Activated CD4-positive, alpha-beta T cell treated with anti-CD3 and anti-CD28 coated beads for 36 hours (primary cell): ENCODE data around the gene ARHGAP6. TPM values are rescaled to one million over a fixed set of nuclear protein-coding genes. Genes with fewer than 3 reads are reported as not detected.

Source experiments
- ATAC-seq: fragments of 200-7000 bp; cut with Tn5 transposase; one replicate; pipeline ENCODE4 v1.10.0; 2021; ENCODE audit warnings: mild to moderate bottlenecking, moderate library complexity
- CTCF ChIA-PET: fragments of 350-600 bp; sonication (Branson Sonifier 250); formaldehyde crosslinking; loops from one replicate; lab custom pipeline; 2021; ENCODE audit warnings: antibody characterized with exemption; lab: Charles Lee
- POLR2A ChIA-PET: fragments of 350-600 bp; sonication (Branson Sonifier 250); formaldehyde crosslinking; loops from one replicate; lab custom pipeline; 2021; ENCODE audit warnings: antibody characterized with exemption, inconsistent platforms; lab: Charles Lee
- DNase-seq: peaks from one replicate; pipeline ENCODE4 v3.0.0-alpha.2; 2020
- H3K27ac Mint-ChIP-seq: one replicate; pipeline ENCODE4 v1.8.0; 2021; ENCODE audit warnings: mixed read lengths
- H3K27me3 Mint-ChIP-seq: one replicate; pipeline ENCODE4 v1.8.0; 2021; ENCODE audit warnings: mixed read lengths
- H3K36me3 Mint-ChIP-seq: one replicate; pipeline ENCODE4 v1.8.0; 2021; ENCODE audit warnings: low read depth, mixed read lengths
- H3K4me1 Mint-ChIP-seq: one replicate; pipeline ENCODE4 v1.8.0; 2021; ENCODE audit warnings: mixed read lengths
- H3K4me3 Mint-ChIP-seq: one replicate; pipeline ENCODE4 v1.8.0; 2021; ENCODE audit warnings: mild to moderate bottlenecking, moderate library complexity, mixed read lengths
- H3K9me3 Mint-ChIP-seq: one replicate; pipeline ENCODE4 v1.8.0; 2021; ENCODE audit warnings: low read depth, mixed read lengths
- intact Hi-C, 2 experiments: fragments of 100-400 bp; cut with DNase I in 1 of 2; cut with micrococcal nuclease in 1 of 2; formaldehyde crosslinking; loops; one replicate each; pipeline versions ENCODE4 v1.14.2 to v1.15.1; 2022 to 2024; cut with DNase I, micrococcal nuclease
- total RNA-seq, 2 experiments: library from RNA; stranded (reverse); gene quantifications; one replicate each; pipeline ENCODE4 v1.2.3, GENCODE V29; 2021

The ARHGAP6 gene
- total RNA-seq, 2 experiments from 2014 or later = not detected

GRCh38 chrX:11465648-11466411, 199.9 kb downstream of the ARHGAP6 start:
- H3K4me1 Mint-ChIP-seq = no peaks in the 10 kb centered on the region
- POLR2A ChIA-PET = no interaction called here
- ATAC-seq (no peak), DNase-seq (no peak)
- no peaks in the 10 kb centered on the region for H3K36me3 Mint-ChIP-seq
- intact Hi-C loops = no loop called here
- H3K4me3 Mint-ChIP-seq = no peak overlapping the region
- H3K27me3 Mint-ChIP-seq = peaks cover 5% of the 10 kb centered on the region
- H3K9me3 Mint-ChIP-seq = no peaks in the 10 kb centered on the region
- H3K27ac Mint-ChIP-seq = no peak overlapping the region
- CTCF ChIA-PET = no interaction called here

GRCh38 chrX:11464836-11465463, 200.8 kb downstream of the ARHGAP6 start:
- H3K4me3 Mint-ChIP-seq = no peak overlapping the region
- CTCF ChIA-PET = no interaction called here

GRCh38 chrX:11464380-11464779, 201.3 kb downstream of the ARHGAP6 start:
- Mint-ChIP-seq H3K36me3 (no peaks in the 10 kb centered on the region), H3K4me3 (no peak overlapping the region), H3K27ac (no peak overlapping the region), H3K27me3 (peaks cover 4% of the 10 kb centered on the region), H3K4me1 (no peaks in the 10 kb centered on the region), H3K9me3 (no peaks in the 10 kb centered on the region)
- POLR2A ChIA-PET = no interaction called here
- CTCF ChIA-PET = no interaction called here
- no peak for DNase-seq
- intact Hi-C loops = no loop called here
- ATAC-seq = no peak

More at GRCh38 chrX:11464836-11465463, 200.8 kb downstream of the ARHGAP6 start:
- no peak for DNase-seq
- Mint-ChIP-seq H3K27ac (no peak overlapping the region), H3K9me3 (no peaks in the 10 kb centered on the region), H3K36me3 (no peaks in the 10 kb centered on the region), H3K4me1 (no peaks in the 10 kb centered on the region), H3K27me3 (peaks cover 5% of the 10 kb centered on the region)
- no peak for ATAC-seq
- POLR2A ChIA-PET = no interaction called here
- intact Hi-C loops = no loop called here

- ChIA-PET POLR2A (no interaction called here), CTCF (no interaction called here)
- ATAC-seq = no peak
- intact Hi-C loops = no loop called here
- no peaks in the 10 kb centered on the region for H3K36me3 Mint-ChIP-seq
- no peaks in the 10 kb centered on the region for H3K9me3 Mint-ChIP-seq
- no peak for DNase-seq
- peaks cover 5% of the 10 kb centered on the region for H3K27me3 Mint-ChIP-seq
- H3K4me3 Mint-ChIP-seq = no peak overlapping the region
- no peak overlapping the region for H3K27ac Mint-ChIP-seq
- no peaks in the 10 kb centered on the region for H3K4me1 Mint-ChIP-seq
These were observed 203.1 kb downstream of the ARHGAP6 start for GRCh38 chrX:11462648-11463047.

- no peak overlapping the region for H3K4me3 Mint-ChIP-seq
- ChIA-PET POLR2A (no interaction called here), CTCF (interaction anchor here (0.5 to 0.6 kb wide), 2 partner anchors 97 to 1207 kb away, joined by 3 to 4 read pairs; no protein-coding TSS in a partner anchor)
- no peaks in the 10 kb centered on the region for H3K9me3 Mint-ChIP-seq
- ATAC-seq = no peak
- H3K27me3 Mint-ChIP-seq = peaks cover 4% of the 10 kb centered on the region
- H3K4me1 Mint-ChIP-seq = no peaks in the 10 kb centered on the region
- intact Hi-C loops = no loop called here
- H3K27ac Mint-ChIP-seq = no peak overlapping the region
- DNase-seq = no peak
- H3K36me3 Mint-ChIP-seq = no peaks in the 10 kb centered on the region
These were observed 203.6 kb downstream of the ARHGAP6 start for GRCh38 chrX:11462136-11462535.

GRCh38 chrX:11461201-11462001, 204.3 kb downstream of the ARHGAP6 start:
- Mint-ChIP-seq H3K27me3 (peaks cover 4% of the 10 kb centered on the region), H3K36me3 (no peaks in the 10 kb centered on the region), H3K4me1 (no peaks in the 10 kb centered on the region), H3K27ac (no peak overlapping the region), H3K9me3 (no peaks in the 10 kb centered on the region), H3K4me3 (no peak overlapping the region)
- CTCF ChIA-PET = interaction anchor here (0.5 to 0.6 kb wide), 3 partner anchors 98 to 1206 kb away, joined by 3 to 4 read pairs (median 4); no protein-coding TSS in a partner anchor
- intact Hi-C loops = no loop called here
- no peak for ATAC-seq
- POLR2A ChIA-PET = no interaction called here
- DNase-seq = no peak

- no peaks in the 10 kb centered on the region for H3K4me1 Mint-ChIP-seq
- ChIA-PET POLR2A (no interaction called here), CTCF (interaction anchor here (0.6 kb wide), 1 partner anchor 77 kb away, joined by 3 read pairs; no protein-coding TSS in a partner anchor)
- no peak for ATAC-seq
- no peak for DNase-seq
- H3K9me3 Mint-ChIP-seq = no peaks in the 10 kb centered on the region
- no peak overlapping the region for H3K27ac Mint-ChIP-seq
- H3K36me3 Mint-ChIP-seq = no peaks in the 10 kb centered on the region
- intact Hi-C loops = no loop called here
- H3K4me3 Mint-ChIP-seq = no peak overlapping the region
- peaks cover 4% of the 10 kb centered on the region for H3K27me3 Mint-ChIP-seq
These were observed 205.4 kb downstream of the ARHGAP6 start for GRCh38 chrX:11460347-11460746.

GRCh38 chrX:11458170-11458569, 207.6 kb downstream of the ARHGAP6 start:
- H3K4me1 Mint-ChIP-seq = no peaks in the 10 kb centered on the region
- H3K9me3 Mint-ChIP-seq = no peaks in the 10 kb centered on the region
- H3K27ac Mint-ChIP-seq = no peak overlapping the region
- ChIA-PET CTCF (no interaction called here), POLR2A (no interaction called here)
- no peak overlapping the region for H3K4me3 Mint-ChIP-seq
- no peaks in the 10 kb centered on the region for H3K36me3 Mint-ChIP-seq
- DNase-seq (no peak), ATAC-seq (no peak)
- H3K27me3 Mint-ChIP-seq = peaks cover 2% of the 10 kb centered on the region
- intact Hi-C loops = no loop called here

GRCh38 chrX:11451151-11451550, 214.6 kb downstream of the ARHGAP6 start:
- intact Hi-C loops = no loop called here
- H3K27ac Mint-ChIP-seq = no peak overlapping the region
- no peaks in the 10 kb centered on the region for H3K27me3 Mint-ChIP-seq
- H3K36me3 Mint-ChIP-seq = no peaks in the 10 kb centered on the region
- DNase-seq (no peak), ATAC-seq (no peak)
- CTCF ChIA-PET = no interaction called here
- POLR2A ChIA-PET = no interaction called here
- H3K4me3 Mint-ChIP-seq = no peak overlapping the region
- H3K9me3 Mint-ChIP-seq = no peaks in the 10 kb centered on the region
- H3K4me1 Mint-ChIP-seq = no peaks in the 10 kb centered on the region

GRCh38 chrX:11450354-11450753, 215.4 kb downstream of the ARHGAP6 start:
- Mint-ChIP-seq H3K4me3 (no peak overlapping the region), H3K27me3 (no peaks in the 10 kb centered on the region), H3K4me1 (no peaks in the 10 kb centered on the region), H3K36me3 (no peaks in the 10 kb centered on the region), H3K9me3 (no peaks in the 10 kb centered on the region), H3K27ac (no peak overlapping the region)
- CTCF ChIA-PET = no interaction called here
- ATAC-seq = no peak
- intact Hi-C loops = no loop called here
- DNase-seq = no peak
- POLR2A ChIA-PET = no interaction called here

GRCh38 chrX:11449613-11450012, 216.1 kb downstream of the ARHGAP6 start:
- Mint-ChIP-seq H3K27ac (no peak overlapping the region), H3K9me3 (no peaks in the 10 kb centered on the region), H3K4me3 (no peak overlapping the region), H3K27me3 (no peaks in the 10 kb centered on the region), H3K36me3 (no peaks in the 10 kb centered on the region), H3K4me1 (no peaks in the 10 kb centered on the region)
- DNase-seq = no peak
- POLR2A ChIA-PET = no interaction called here
- CTCF ChIA-PET = no interaction called here
- no peak for ATAC-seq
- intact Hi-C loops = no loop called here
